Stimulated activated CD8-positive, alpha-beta memory T cell treated with anti-CD3 and anti-CD28 coated beads, Interleukin-4, amount 100 ng/mL, for 24 hours (primary cell): Measurements from ENCODE around the gene PIGO.

ENCODE experiments used
- DNase-seq: peaks from one replicate; pipeline ENCODE4 v3.0.0-alpha.2; 2020; ENCODE audit warnings: low read depth

PIGO gene

DNA sequence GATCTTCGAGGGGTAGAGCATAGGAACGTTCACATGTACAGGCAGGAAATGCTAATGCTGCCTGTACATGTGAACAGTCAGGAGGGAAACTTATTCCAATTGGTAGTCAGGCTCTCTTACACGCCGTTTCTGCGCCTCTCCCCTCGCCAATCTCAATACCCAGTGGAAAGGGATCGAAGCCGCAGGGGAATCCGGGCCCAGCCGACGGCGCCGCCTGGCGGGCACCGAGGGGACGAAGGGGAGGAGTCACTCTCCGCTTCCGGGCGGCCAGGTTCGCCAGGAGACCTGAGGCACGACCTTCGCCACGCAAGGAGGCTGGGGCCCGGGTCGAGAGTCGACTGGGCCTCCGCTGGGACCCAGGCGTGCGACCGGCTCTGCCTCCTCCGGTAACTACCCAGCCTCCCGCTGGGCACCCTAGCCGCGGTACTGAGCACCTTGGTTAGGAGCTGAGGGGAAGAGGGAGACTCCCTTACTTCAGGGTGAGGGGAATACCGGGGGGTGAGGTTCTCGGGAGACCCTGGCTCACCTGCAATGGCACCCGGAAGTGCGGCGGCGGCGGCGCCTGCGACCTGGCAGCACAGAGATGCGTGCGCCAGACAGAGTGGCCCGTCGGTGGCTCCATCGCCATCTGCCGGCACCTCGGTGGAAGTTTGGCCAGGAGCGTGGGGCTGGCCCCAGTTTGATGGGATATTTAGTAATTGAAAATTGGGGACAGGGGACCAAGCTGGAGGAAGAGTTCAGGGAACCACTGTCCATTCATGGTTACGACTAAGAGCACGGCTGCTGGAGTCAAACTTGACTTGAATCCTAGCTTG is at the start of gene PIGO:
PIGO (minus strand) TSS at position 557 of the 815 bp plus-strand sequence. CDS start 1,026 bp downstream, outside the sequence.
- DNase-seq: peak; percentile 82

DNA sequence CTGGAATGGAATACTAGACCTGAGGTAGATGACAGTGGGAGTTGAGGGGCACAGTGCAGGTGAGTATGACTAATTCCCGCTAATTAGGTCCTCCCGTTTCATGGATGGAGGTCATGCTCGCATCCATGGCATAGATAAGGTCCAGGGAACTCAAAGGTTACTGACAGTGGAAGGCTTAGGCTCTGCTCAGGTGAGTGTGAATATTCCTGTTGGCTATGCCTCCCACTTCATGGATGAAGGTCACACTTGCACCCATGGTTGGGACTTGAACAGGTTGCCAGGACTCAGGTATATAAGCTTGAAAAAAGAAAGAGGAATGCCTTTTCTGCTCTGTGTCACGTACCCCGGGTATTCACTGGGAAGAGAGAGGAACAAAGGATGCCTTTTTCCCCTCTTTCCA is 45.6 kb upstream of the PIGO start:
- no peak for DNase-seq

DNA sequence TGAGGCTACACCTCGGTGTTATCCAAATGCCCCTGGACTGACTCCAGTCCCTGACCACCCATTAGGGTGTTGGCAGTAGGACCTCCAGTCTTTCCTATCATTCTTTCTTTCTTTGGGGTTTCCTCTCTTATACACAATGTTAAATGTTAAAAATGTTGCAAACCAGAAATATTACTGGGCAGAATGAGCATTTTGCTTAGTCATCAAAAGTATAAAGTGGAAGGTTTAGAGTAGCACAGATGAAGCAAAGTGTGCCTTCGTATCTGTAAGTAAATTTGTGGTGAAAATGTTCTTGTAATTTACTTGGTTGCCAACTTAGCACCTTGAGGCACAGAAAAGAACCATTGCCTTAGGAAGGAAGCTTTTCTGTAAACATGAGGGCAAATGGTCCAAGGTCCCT is 43.7 kb upstream of the PIGO start:
- no peak for DNase-seq

DNA sequence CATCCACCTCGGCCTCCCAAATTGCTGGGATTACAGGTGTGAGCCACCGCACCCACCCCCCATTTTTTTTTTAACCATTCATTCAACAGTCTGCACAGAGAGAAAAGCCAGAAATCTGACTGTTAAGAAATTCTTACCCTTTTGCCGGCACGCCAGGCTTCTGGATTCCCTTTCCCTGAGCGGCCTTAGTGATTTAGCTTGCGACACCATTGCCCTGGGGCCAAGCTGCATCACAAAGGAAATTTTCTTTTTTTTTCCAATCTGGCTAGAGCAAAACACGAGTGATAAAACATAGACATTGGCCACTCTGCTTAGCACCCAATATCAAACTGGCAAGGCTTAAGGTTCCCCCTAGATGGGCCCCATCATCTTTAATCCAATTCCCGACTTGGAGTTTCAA is 40.5 kb upstream of the PIGO start:
- DNase-seq: no peak

DNA sequence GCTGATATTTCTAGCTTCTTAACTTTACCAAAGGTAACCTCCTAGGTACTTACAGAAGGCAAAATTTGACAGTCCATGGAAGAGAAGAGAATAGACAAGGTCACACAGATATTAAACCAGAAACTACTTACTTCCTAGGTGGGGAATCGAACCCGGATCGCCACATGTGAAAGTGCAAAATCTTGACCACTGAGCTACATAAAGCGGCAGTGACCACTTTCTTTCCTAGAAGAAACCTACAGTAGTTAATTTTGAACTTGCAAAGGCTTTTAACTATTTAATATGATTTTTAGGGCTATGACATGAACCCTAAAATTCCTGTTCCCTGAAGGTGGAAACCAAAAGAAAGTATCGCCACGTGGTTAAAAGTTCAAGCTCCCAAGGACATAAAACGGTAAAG is 39.6 kb upstream of the PIGO start:
- no peak for DNase-seq

DNA sequence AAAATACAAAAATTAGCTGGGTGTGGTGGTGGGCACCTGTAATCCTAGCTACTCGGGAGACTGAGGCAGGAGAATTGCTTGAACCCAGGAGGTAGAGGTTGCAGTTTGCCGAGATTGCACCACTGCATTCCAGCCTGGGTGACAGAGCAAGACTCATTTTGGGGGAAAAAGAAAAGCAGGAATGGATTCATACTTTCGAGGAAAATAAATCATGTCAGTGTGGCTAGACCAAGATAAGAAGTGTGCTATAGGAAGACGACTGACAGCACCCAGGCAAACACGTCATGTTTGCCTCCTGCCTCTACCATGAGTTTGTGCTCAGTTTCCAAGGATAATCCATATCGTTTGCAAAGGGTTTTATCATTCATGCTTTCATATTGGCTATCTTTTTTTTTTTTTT is 38.5 kb upstream of the PIGO start:
- DNase-seq: no peak

DNA sequence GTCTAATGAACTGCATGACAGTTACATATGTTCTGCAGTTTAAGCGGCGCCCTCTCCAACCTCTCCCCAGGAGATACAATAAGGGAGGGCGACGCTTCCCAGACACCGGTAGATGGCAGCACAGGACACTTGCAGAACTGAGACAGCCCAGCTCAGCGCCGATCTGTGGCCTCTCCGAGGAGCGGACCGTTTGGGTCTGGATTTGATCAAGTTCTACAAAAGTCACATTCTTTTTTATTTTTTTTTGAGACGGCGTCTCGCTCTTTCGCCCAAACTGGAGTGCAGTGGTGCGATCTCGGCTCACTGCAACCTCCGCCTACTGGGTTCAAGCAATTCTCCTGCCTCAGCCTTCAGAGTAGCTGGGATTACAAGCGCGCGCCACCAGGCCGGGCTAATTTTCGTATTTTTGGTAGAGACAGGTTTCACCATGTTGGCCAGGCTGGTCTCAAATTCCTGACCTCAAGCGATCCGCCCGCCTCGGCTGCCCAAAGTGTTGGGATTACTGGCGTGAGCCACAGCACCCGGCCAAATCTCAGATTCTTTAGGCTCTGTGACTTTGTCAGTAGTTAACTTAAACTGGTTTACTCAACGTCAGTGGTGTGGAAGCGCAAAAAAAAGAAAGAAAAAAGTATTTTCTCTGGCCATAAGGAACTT is 20.6 kb upstream of the PIGO start:
- peak; percentile 74 for DNase-seq

DNA sequence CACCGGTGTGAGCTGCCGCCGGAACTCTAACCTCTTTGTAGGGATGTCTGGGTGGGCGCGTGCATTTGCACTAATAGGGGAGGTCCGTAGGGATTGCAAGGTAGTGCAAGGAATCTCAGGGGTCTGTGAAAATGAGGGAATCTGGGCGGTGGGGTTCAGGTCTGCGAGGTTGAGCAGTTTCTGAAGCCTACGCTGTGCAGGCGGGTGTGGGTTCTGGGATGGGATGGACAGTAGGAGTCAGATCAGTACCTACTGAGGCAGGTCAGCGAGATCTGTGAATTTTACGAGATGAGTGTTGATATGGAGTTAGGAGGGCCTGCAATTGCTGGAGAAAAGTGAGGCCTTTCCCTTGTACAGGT is 20.1 kb upstream of the PIGO start:
- DNase-seq: no peak

DNA sequence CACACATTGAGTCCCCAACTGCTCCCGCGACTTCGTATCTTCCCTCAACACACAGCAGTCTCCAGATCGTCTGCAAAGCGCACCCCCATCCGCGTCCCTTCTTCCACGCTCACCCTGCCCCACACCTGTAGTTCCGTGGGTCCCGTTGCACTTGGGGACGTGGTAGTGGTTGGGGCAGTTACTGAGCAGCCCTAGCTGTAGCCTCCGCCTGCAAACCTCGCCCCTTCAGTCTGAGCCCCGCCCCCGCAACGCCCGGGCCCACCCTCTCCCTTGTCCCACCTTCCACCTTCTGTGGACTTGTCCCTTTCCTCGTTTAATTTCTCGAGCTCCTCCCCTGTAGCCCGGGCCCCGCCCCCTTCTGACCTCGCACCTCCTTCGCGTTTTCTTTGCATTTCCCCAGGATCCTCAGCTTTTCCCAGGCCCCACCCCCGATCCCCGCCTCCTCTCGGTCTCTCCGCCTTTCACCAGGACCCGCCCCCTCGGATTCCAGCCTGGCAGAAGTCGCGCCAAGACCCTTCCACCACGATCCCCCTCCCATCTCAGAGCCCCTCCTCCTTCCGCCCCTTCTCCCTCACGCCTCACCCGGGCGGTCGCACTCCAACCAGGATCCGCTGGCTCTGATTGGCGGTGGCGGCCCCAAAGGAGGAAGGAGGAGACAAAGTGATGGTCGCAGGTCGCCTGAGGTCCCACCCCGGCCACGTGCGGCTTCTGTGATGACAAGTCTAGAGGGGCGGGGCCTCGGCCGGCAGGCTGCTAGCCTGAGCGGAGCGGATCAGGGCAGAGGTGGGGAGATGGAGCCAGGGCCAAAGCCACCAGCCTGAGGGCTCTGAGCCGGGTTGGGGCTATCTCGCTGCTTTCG is 19.5 kb upstream of the PIGO start, which contains the start of gene ATOSB:
ATOSB (minus strand) TSS at position 183 of the 859 bp plus-strand sequence. CDS start 7,588 bp downstream, outside the sequence.
- DNase-seq: peak; percentile 91

DNA sequence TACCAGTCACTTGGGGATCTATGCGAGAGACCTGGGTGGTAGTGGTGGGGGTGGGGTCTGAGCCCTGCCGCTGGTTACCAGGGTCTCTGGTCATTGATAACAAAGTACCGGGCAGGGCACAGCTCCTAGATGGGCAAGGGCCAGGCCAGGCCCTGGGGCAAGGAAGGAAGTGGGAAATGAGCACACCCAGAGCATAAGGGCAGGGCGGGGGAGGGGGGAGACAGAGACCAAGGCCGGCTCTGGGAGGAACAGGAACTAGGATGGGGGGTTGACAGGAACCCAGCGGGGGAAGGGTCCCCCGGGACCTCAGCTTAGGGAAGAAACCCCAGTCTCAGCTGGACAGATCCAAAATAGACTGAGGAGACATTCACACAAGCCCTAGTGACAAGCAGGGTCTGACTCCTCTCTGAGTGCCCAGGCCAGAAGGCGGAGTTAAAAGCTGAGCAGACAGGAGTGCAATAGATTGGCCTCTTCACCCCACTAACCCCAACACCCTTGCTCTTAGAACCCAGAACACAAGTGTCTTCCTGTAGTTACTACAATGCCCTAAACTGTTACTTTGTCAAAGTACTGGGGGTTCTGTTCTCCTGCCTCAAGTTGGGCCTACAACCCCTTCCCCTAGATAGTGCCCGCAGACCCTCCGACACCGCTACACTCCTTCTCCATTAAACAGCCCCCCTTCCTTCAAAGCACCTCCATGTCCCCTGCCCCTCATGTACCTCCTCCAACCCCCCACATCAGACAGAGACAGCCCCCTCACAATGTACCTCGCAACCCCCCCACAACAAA is 18.6 kb upstream of the PIGO start:
- DNase-seq: no peak

DNA sequence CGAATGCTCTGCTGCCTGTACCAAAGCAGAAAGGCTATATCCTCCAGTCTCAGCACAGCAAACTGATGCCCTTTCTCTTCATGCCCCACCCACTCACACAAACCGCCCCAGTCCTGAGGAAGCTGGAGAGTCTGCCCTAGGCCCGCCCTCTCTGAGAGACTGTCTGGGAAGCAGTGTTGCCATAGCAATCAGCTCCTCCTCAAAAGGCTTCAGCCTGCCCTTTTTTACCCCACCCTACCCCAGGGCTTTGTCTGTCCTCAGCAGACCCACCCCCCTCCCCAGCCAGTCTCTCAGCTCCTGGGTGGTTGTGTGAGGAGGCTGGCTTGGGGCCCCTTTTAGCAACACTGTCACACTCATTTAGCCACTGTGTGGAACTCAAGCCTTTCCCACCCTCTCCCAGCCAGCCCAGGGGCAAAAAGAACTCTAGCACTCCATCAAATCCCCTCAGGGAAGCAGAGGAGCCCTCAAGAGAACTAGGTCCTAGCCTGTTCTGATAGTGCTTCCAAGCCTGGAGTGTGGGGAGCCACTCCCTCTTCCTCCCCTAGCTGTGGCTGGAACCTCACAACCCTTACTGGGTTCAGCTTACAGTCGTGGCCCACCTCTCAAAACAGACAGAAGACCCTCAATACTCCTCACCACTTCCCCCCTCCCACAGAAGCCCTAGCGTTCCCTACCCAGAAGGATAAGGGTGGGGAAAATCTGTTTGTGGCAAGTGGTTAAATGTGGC is 17.9 kb upstream of the PIGO start:
- DNase-seq: peak; percentile 48

DNA sequence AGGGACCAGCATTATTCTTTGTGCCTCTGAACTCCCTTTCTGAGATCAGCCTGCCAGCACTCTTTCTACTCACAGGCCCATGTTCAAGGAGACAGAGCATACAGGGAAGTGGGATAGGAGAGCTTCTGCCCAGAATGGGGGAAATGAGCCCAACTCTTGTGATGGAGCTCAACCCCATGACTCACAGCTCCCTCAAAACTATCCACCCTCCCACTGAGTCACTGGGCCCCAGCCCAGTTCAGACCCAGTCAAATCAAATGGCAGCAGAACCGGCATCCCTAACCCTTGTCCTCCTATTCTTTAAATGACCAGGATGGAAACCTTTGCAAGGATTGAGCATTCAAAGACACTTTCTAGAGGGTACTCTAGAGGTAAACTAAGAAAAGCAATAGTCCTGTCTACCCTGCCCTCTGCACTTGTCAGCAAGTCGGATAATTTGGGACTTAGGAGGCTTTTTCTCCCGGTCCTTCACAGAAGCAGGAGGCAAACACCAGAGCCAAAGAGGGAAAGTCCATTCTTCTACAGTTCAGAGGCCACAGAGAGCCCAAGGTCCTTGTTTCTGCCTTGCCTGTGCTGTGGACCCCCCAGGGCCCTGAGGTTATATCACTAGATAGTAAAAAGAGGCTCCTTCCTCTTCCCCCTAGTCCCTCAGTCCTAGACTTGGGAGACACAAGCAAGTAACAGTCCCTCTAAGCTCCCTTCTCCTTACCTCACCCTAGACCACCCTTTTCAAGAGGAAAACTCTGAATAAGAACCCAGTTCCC is 16.0 kb upstream of the PIGO start:
- no peak for DNase-seq

DNA sequence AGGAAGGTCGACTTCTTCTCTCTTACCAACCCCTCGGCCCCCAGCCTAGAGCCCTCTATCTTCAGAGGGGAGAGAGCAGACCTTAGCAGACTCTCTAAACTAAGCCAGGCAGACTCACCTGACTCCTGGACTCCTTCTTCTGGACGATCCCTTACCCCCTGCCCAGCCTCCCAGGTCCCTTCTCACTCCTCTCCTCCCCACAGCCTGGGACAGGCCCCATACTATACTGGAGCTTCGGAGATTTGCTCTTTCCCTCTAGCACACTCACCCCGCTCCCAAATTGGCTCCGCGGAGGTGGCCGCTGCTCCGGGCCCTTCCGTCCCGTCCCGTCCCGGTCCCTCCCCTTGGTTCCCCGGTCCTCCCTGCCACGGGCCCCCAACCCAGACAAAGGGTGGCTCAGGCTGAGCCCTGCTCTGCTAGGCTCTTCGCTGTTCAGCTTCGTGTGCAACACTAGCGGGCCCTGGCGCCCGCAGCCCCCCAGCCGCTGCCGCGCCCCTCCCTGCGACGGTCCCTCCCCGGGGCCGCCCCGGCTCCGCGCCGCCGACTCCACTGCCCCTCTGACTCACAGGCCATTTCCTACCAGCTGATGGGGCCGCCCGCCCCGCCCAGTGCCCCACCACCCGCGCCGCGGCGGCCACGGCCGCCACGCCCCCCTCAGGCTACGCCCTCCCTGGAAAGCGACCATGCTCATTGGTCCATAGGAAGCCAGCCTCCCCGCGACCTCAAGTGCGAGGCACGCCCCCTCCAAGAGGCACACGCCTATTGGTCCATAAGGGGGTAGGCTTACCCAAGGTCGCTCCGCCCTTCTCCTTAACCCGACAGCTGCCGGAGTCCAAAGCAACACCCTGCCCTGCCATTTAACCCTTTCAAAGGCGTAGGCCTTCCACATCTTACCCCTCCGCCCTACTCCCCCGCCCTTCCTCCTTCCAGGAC is 14.9 kb upstream of the PIGO start:
- DNase-seq: peak; percentile 93

DNA sequence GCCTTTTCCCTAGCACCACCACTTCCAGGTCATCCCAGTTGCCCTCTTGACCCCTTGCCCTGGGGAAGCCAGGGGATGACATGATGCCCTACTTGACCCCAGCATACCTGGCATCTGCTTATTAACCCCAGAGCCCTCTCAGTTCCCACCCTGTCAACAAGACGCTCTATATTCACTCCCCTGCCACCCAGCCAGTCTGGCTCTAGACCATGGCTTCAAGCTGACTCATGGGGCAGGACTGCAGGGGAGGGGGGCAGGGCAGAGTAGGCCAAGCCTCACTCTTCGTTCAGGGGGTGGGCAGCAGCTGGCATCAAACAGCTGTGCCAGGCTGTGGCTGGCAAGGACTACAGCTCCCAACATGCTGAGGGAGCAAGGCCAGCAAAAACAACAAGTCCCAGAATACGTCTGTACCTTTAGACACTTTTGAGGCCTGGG is 14.0 kb upstream of the PIGO start:
- DNase-seq: no peak

DNA sequence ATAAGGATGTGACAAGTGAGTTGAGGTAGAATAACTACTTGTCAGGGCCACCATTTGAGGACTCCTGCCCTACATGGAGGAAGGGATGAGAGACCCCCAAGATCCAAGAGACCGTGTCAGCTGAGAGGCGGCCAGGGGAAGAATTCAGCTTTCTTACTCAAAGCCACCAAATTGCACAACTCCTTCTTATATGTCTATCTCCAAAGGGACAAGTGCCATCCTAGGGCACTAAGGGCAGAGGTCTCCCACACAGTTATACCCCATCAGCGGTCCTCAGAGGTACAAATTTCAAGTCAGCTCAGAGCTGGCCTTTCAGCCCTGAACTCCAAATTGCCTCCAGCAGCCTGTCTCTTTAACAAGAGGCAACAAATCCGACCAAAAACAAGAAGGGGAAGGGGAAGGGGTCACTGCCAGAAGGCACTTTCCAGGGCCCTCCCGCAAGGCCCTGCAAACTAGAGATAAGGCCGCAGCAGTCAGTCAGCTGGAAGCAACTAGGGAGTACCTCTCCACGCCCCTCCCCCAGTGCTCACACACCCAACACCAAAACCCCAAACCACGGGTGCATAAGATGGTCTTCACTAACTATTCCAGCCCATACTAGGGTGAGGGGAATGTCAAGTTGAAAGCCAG is 12.7 kb upstream of the PIGO start:
- no peak for DNase-seq

DNA sequence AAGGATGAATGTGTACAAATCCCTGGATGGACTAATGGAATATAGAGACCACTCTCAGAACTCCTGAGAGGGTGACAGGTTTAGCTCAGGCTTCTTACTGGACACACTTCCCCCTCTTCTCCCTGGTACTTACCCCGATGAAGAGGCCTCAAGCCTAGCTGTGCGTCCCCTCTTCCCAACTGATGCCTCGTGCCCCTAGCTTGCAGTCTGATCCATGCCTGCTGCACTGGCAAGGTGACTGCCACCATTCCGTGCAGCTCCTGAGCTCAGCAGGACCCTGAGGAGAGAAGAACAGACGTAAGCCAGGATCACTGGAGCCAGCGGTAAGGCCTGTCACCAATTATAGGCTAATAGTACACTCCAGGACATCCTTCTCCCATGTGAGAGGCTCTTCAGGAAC is 12.1 kb upstream of the PIGO start:
- DNase-seq: no peak

DNA sequence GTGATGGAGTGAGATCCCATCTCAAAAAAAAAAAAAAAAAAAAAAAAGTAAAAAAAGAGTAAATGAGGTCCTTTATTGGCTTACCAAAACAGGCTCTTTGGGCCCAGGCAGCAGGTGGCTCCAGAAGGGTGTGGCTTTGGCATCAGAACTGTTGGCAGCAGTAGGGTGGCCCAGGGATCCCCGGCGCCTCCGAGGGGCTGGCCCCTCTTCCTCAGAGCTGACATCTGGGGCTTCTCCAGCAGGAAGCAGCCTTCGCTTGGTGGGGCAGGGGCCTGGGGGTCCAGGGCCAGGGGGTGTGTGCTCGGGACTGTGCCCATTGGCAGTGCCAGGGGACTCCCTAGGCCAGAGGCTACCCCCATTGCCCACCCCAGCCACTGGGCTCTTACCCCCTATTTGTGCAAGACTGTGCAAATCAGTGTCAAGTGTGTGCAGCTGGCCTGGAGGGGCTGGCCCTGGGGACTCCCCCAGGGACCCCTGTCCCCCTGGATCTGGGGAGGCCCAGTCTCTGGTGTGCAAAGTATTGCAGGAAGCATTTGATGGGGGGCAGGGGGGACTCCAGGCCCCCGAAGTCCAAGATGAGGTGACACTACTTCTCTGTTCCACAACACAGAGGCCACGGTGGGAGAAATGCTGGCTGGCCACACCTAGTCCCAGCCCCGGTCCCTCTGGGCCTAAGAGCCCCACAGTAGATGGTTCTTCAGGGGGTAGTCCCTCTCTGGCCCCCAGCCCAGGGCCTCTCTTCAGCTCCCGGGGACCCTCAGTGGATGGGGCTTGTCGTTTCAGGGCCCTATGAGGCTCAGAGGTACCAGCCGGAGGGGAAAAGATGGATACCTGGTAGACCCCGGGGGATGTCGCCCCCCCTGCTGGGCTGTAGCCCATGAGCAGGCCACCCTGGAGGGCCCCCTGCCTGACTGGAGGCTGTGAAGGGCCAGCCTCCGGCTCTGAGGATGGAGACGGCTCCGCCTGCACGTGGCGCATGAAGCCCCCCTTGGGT is 11.2 kb upstream of the PIGO start:
- no peak for DNase-seq
